Measurements from ENCODE around the gene MT1M. TPM values are rescaled to one million over a fixed set of nuclear protein-coding genes. Genes with fewer than 3 reads are reported as not detected.

Gene MT1M
- total and polyA plus RNA-seq, 7 donors: 3.9 to 106 (median 14.8) TPM

GRCh38 chr16:56608043-56608875 lies 24.2 kb upstream of the MT1M start, which contains the start of gene MT2A:
TSS of gene MT2A (plus strand) at chr16:56608584. CDS start at chr16:56608656, 72 bp downstream.
- intact Hi-C loops (cut with DNase I): loop anchor here (1.0 to 10.0 kb wide), 5 partner anchors 17 to 327 kb away; partner anchors contain the start of genes AMFR, HERPUD1, MT1E and MT1X
- Histone ChIP-seq H3K4me3 (peak within 1 kb of the TSS; percentile 47 to 62 (median 54)), H3K4me1 (peaks cover 0 to 44% (median 44%) of the 10 kb centered on the region in 4 donors), H3K36me3 (no peaks in the 10 kb centered on the region), H3K27ac (peak within 1 kb of the TSS; percentile 86 to 93 (median 89)), H3K27me3 (no peaks in the 10 kb centered on the region), H3K9me3 (no peaks in the 10 kb centered on the region)
- DNase-seq: peak; percentile 98
- WGBS, 2 donors: 5 to 9% methylated on average over 62 of the region's 62 CpGs
- no peak for TF ChIP-seq CTCF (IDR thresholded peaks at IDR 0.05)
- peak; percentile 5 to 87 (median 40) for TF ChIP-seq EP300 (IDR thresholded peaks at IDR 0.05)
- peak; percentile 67 to 88 for TF ChIP-seq POLR2A (IDR thresholded peaks at IDR 0.05)
- peak; percentile 95 to 97 (median 96) for TF ChIP-seq POLR2AphosphoS5 (IDR thresholded peaks at IDR 0.05)

- H3K27me3 ChIP-seq: no peaks in the 10 kb centered on the region
- WGBS, 2 donors: 0% methylated on average over 21 of the region's 21 CpGs
- TF ChIP-seq POLR2AphosphoS5 (IDR thresholded peaks at IDR 0.05) (no peak), CTCF (IDR thresholded peaks at IDR 0.05) (peak in 1 of 4 experiments; percentile 7)
- no peaks in the 10 kb centered on the region for H3K36me3 ChIP-seq
- no peak for DNase-seq
- H3K27ac ChIP-seq: peak overlapping the region; percentile 86 to 93 (median 89)
- no peaks in the 10 kb centered on the region for H3K9me3 ChIP-seq
- intact Hi-C loops (cut with DNase I): loop anchor here (1.0 to 10.0 kb wide), 5 partner anchors 16 to 326 kb away; partner anchors contain the start of genes AMFR, HERPUD1, MT1E and MT1X
- peak overlapping the region; percentile 47 to 62 (median 54) for H3K4me3 ChIP-seq
- H3K4me1 ChIP-seq: peaks cover 0 to 44% (median 44%) of the 10 kb centered on the region in 4 donors
These were observed 23.5 kb upstream of the MT1M start for GRCh38 chr16:56608876-56609462.

GRCh38 chr16:56609463-56609921 lies 23.0 kb upstream of the MT1M start:
- TF ChIP-seq POLR2AphosphoS5 (IDR thresholded peaks at IDR 0.05) (peak in 3 of 4 donors; percentile 57 to 66 (median 66)), CTCF (IDR thresholded peaks at IDR 0.05) (no peak), POLR2A (IDR thresholded peaks at IDR 0.05) (no peak), EP300 (IDR thresholded peaks at IDR 0.05) (peak in 1 of 4 donors; percentile 9)
- intact Hi-C loops (cut with DNase I): loop anchor here (5.0 to 10.0 kb wide), 3 partner anchors 33 to 325 kb away; partner anchors contain the start of genes AMFR and HERPUD1
- peaks cover 0 to 44% (median 44%) of the 10 kb centered on the region in 4 donors for H3K4me1 ChIP-seq
- no peaks in the 10 kb centered on the region for H3K36me3 ChIP-seq
- peak; percentile 89 for DNase-seq
- peak overlapping the region; percentile 47 to 62 (median 54) for H3K4me3 ChIP-seq
- no peaks in the 10 kb centered on the region for H3K9me3 ChIP-seq
- no peaks in the 10 kb centered on the region for H3K27me3 ChIP-seq
- WGBS, 2 donors: 1% methylated on average over 6 of the region's 6 CpGs
- peak overlapping the region; percentile 86 to 93 (median 89) for H3K27ac ChIP-seq

GRCh38 chr16:56610017-56610608 lies 22.3 kb upstream of the MT1M start:
- H3K9me3 ChIP-seq: no peaks in the 10 kb centered on the region
- H3K4me1 ChIP-seq: peaks cover 0 to 44% (median 44%) of the 10 kb centered on the region in 4 donors
- DNase-seq: peak; percentile 83
- no peaks in the 10 kb centered on the region for H3K36me3 ChIP-seq
- TF ChIP-seq CTCF (IDR thresholded peaks at IDR 0.05) (no peak), POLR2A (IDR thresholded peaks at IDR 0.05) (no peak), EP300 (IDR thresholded peaks at IDR 0.05) (peak in 2 of 4 donors; percentile 48 to 79), POLR2AphosphoS5 (IDR thresholded peaks at IDR 0.05) (peak; percentile 15 to 81 (median 60))
- intact Hi-C loops (cut with DNase I): no loop called here
- WGBS, 2 donors: 8 to 23% methylated on average over 10 of the region's 10 CpGs
- H3K27ac ChIP-seq: peak overlapping the region; percentile 86 to 93 (median 89)
- H3K4me3 ChIP-seq: peak overlapping the region; percentile 47 to 62 (median 54)
- H3K27me3 ChIP-seq: no peaks in the 10 kb centered on the region
